Esophagus muscularis mucosa (tissue), 4 donors: ENCODE results near the gene XRCC1. TPM values are rescaled to one million over a fixed set of nuclear protein-coding genes. Genes with fewer than 3 reads are reported as not detected.
"Not testable (repeated sequence)": the region's sequence is repeated elsewhere in the genome, so short reads cannot be mapped to it uniquely, and the experiment has no call there.

Experiments used
- DNase-seq: peaks from one replicate; pipeline ENCODE4 v3.0.0-alpha.2; 2017; ENCODE audit errors: extremely low spot score
- H3K27ac ChIP-seq, 4 donors: fragments of 200-600 bp; sonication (generic); replicated peaks in 1 of 4; 1 replicate in 3 of 4; 2 replicates in 1 of 4; pipeline ENCODE4 v1.5.1; 2016 to 2019; ENCODE audit warnings: mild to moderate bottlenecking in 1 of 4
- H3K27me3 ChIP-seq, 4 donors: fragments of 200-600 bp; sonication (generic); one replicate each; pipeline versions ENCODE4 v1.5.1 to v1.6.0; 2016 to 2019
- H3K36me3 ChIP-seq, 4 donors: fragments of 200-600 bp; sonication (generic); one replicate each; pipeline ENCODE4 v1.5.1; 2016 to 2019
- H3K4me1 ChIP-seq, 4 donors: fragments of 200-600 bp; sonication (generic); one replicate each; pipeline ENCODE4 v1.5.1; 2016 to 2019
- H3K4me3 ChIP-seq, 4 donors: fragments of 200-600 bp; sonication (generic); 1 replicate in 2 of 4; 2 replicates in 2 of 4; pipeline ENCODE4 v1.5.1; 2016 to 2019; ENCODE audit warnings: mild to moderate bottlenecking in 4 of 4, moderate library complexity in 1 of 4
- H3K9me3 ChIP-seq, 4 donors: fragments of 200-600 bp; sonication (generic); 1 replicate in 3 of 4; 2 replicates in 1 of 4; pipeline ENCODE4 v1.5.1; 2016 to 2019
- CTCF ChIP-seq, 3 experiments: fragments of 200-600 bp in 2 of 3; fragments of 450-650 bp in 1 of 3; sonication (generic) in 2 of 3; IDR thresholded peaks; one replicate each; pipeline ENCODE4 v1.5.1; 2017 to 2019; ENCODE audit warnings: antibody characterized with exemption in 3 of 3, mild to moderate bottlenecking in 2 of 3, moderate library complexity in 1 of 3
- EP300 ChIP-seq: sonication (generic); formaldehyde crosslinking; IDR thresholded peaks from one replicate; pipeline ENCODE4 v1.6.1; 2017; ENCODE audit warnings: antibody characterized with exemption
- POLR2A ChIP-seq: fragments of 450-650 bp; IDR thresholded peaks from one replicate; pipeline ENCODE4 v1.6.1; 2017; ENCODE audit warnings: antibody characterized with exemption, moderate library complexity, mild to moderate bottlenecking, low read depth
- POLR2AphosphoS5 ChIP-seq, 2 donors: sonication (generic); formaldehyde crosslinking; IDR thresholded peaks; one replicate each; pipeline ENCODE4 v1.6.1; 2017; ENCODE audit warnings: antibody characterized with exemption in 2 of 2
- WGBS: methylation state at CpG from one replicate; pipeline ENCODE4 v1.1.5; 2018; 5-methylcytosine and 5-hydroxymethylcytosine counted together
- intact Hi-C: fragments of 100-400 bp; cut with DNase I; formaldehyde crosslinking; loops from one replicate; pipeline ENCODE4 v1.15.1; 2023
- total RNA-seq, 4 donors: library from RNA; depleted of rRNA; stranded (reverse); fragments of >200 nt; gene quantifications; one replicate each; pipeline versions ENCODE4 v1.1.0 to v1.2.1, GENCODE V29; 2016

XRCC1 gene
- total RNA-seq, 4 donors from 2014 or later: 21.2 to 27.2 (median 24.4) TPM

DNA sequence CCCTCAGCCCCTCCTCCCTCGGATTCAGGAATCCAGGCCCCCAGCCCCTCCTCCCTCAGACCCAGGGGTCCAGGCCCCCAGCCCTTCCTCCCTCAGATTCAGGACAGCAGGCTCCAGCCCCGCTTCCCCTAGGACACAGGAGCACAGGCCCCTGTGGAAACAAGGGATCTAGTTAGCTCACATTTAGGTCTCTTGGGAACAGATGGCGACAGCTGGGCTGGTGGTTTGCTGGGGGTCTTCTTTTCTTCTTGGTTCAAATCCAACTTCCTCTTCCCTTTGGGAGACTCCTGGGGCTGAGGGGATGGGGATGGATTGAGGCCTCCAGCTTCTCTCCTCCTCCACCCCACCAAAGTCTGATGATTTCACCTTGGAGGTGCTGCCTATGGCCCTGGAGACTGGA is 22.7 kb downstream of the XRCC1 start:
- intact Hi-C loops: no loop called here
- Histone ChIP-seq H3K27ac (no peak overlapping the region), H3K4me1 (no peaks in the 10 kb centered on the region), H3K4me3 (no peak overlapping the region), H3K9me3 (no peaks in the 10 kb centered on the region), H3K27me3 (no peaks in the 10 kb centered on the region), H3K36me3 (peaks cover 36 to 80% (median 71%) of the 10 kb centered on the region in 4 donors)
- 56% methylated on average over 3 of the region's 3 CpGs for WGBS
- TF ChIP-seq POLR2A (no peak), EP300 (no peak), POLR2AphosphoS5 (IDR thresholded peaks at IDR 0.05) (no peak), CTCF (IDR thresholded peaks at IDR 0.05) (no peak)
- no peak for DNase-seq

GRCh38 chr19:43552198-43552450 is 23.2 kb downstream of the XRCC1 start:
- Histone ChIP-seq H3K9me3 (no peaks in the 10 kb centered on the region), H3K27me3 (no peaks in the 10 kb centered on the region), H3K4me3 (no peak overlapping the region), H3K27ac (no peak overlapping the region), H3K36me3 (peaks cover 36 to 85% (median 69%) of the 10 kb centered on the region in 4 donors), H3K4me1 (no peaks in the 10 kb centered on the region)
- 90% methylated on average over 3 of the region's 3 CpGs for WGBS
- intact Hi-C loops: no loop called here
- no peak for DNase-seq
- TF ChIP-seq EP300 (no peak), POLR2AphosphoS5 (IDR thresholded peaks at IDR 0.05) (no peak), POLR2A (no peak), CTCF (IDR thresholded peaks at IDR 0.05) (no peak)

- Histone ChIP-seq H3K9me3 (no peaks in the 10 kb centered on the region), H3K27me3 (no peaks in the 10 kb centered on the region), H3K4me1 (no peaks in the 10 kb centered on the region), H3K36me3 (peaks cover 36 to 86% (median 68%) of the 10 kb centered on the region in 4 donors), H3K4me3 (no peak overlapping the region), H3K27ac (no peak overlapping the region)
- WGBS: 92% methylated on average over 23 of the region's 23 CpGs
- no peak for DNase-seq
- intact Hi-C loops: no loop called here
- TF ChIP-seq EP300 (no peak), POLR2AphosphoS5 (IDR thresholded peaks at IDR 0.05) (no peak)
These were observed 23.7 kb downstream of the XRCC1 start for GRCh38 chr19:43551399-43552197.

GRCh38 chr19:43548706-43549105 is 26.6 kb downstream of the XRCC1 start:
- Histone ChIP-seq H3K27ac (no peak overlapping the region), H3K4me3 (no peak overlapping the region), H3K9me3 (no peaks in the 10 kb centered on the region), H3K27me3 (no peaks in the 10 kb centered on the region), H3K4me1 (no peaks in the 10 kb centered on the region), H3K36me3 (peaks cover 46 to 86% (median 72%) of the 10 kb centered on the region in 4 donors)
- 82% methylated on average over 2 of the region's 2 CpGs for WGBS
- intact Hi-C loops: no loop called here
- no peak for DNase-seq
- TF ChIP-seq POLR2A (no peak), EP300 (no peak), POLR2AphosphoS5 (IDR thresholded peaks at IDR 0.05) (no peak), CTCF (IDR thresholded peaks at IDR 0.05) (no peak)

DNA sequence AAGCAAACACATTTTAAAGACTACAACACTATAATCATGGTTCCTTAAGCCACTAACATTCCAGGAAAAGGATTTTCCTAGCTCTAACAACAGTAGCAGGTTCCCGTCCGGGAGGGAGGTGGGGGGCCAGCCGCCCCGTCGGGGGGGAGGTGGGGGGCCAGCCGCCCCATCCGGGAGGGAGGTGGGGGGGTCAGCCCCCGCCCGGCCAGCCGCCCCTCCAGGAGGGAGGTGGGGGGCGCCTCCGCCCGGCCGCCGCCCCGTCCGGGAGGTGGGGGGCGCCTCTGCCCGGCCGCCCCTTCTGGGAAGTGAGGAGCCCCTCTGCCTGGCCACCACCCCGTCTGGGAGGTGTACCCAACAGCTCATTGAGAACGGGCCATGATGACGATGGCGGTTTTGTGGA is 27.4 kb downstream of the XRCC1 start:
- WGBS: no CpG with 5 or more reads among the region's 24 CpGs
- H3K4me1 ChIP-seq, H3K4me3 ChIP-seq, intact Hi-C loops, H3K27ac ChIP-seq, H3K27me3 ChIP-seq, DNase-seq, H3K9me3 ChIP-seq: not testable (repeated sequence)
- peaks cover 47 to 86% (median 72%) of the 10 kb centered on the region in 4 donors for H3K36me3 ChIP-seq

- WGBS: 100% methylated on average over 1 of the region's 3 CpGs
- no peak overlapping the region for H3K4me3 ChIP-seq
- intact Hi-C loops: no loop called here
- no peak overlapping the region for H3K27ac ChIP-seq
- no peak for DNase-seq
- H3K9me3 ChIP-seq: no peaks in the 10 kb centered on the region
- H3K27me3 ChIP-seq: no peaks in the 10 kb centered on the region
- peaks cover 47 to 86% (median 73%) of the 10 kb centered on the region in 4 donors for H3K36me3 ChIP-seq
- no peak for TF ChIP-seq POLR2AphosphoS5 (IDR thresholded peaks at IDR 0.05)
- TF ChIP-seq CTCF (IDR thresholded peaks at IDR 0.05): no peak
- TF ChIP-seq POLR2A: no peak
- no peak for TF ChIP-seq EP300
- H3K4me1 ChIP-seq: no peaks in the 10 kb centered on the region
These were observed 28.7 kb downstream of the XRCC1 start for GRCh38 chr19:43546581-43546980.
